COR-L47 (cell line): ENCODE measurements around the gene NDFIP1.

ENCODE experiments used
- DNase-seq: peaks from one replicate; lab custom pipeline; 2025; lab: John Stamatoyannopoulos, UW

NDFIP1 gene

DNA sequence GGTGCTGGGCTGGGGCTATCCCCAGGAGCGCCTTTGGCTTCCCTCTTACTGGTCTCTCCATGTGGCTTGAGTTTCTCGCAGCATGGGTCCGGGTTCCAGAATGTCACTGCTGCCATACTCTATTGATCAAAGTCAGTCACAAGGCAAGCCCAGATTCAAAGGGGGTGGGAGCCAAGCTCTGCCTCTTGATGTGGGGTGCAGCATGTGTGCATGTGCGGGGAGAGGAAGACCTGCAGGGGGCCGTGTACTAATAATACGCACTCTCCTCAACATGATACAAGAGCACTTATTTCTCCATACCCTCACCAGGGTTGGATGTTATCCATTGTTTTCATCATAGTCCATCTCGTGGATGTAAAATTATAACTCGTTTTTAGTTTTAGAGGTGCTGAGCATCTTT lies 81.2 kb downstream of the NDFIP1 start:
- DNase-seq: no peak

DNA sequence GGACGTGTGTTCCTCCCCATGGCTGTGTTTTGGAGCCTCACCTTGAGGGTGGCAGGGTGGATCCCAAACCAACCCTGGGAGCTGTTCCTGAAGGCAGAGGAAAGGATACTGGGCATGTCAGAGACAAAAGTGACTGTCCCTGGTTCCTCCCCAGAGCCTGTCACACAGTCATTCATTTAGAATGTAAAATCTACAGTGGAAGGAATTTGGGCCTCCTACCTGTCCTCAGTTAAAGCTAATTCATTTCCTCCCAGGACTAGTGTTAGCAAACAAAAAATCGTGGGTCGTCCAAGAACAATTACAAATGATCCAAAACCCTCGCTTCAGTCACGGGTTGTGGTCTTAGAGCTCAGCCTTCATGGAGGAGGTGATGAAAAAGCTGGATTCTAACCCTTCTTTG lies 83.2 kb downstream of the NDFIP1 start:
- no peak for DNase-seq

DNA sequence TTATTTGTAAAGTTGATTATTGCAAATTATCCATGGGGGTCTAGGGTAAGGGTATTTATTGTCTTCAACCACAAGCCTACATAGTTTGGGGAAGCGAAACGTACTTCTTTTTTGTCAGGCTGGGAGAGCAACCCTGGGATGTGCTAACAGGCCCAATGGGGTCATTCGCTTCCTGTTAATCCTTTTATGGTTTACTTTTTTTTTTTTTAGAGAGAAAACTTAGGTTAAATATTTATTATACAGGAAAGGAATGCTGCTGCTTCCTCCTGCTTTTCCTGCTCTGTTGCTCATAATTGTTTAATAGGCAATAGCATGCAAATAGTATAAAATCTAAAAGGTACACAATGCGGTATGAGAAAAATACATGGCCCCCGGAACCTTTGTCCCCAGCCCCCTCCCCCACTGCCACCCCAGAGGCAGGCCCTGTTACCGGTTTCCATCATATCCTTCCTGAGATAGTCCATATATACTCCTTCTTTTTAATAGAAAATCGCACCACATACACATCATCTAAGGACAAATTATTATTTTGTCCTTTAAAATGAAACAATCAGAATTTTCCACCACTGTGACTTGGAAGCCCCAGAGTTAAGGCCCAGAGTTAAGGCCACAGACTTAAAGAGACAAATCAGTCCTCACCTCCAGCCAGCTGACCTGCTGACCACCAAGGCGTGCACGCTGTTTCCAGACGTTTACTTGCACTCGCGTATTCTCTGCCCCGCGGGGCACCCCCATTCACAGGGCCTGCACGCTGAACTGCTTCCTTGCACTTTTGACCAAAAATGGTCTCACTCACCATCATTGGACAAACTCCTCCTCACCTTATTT lies 83.9 kb downstream of the NDFIP1 start:
- no peak for DNase-seq

DNA sequence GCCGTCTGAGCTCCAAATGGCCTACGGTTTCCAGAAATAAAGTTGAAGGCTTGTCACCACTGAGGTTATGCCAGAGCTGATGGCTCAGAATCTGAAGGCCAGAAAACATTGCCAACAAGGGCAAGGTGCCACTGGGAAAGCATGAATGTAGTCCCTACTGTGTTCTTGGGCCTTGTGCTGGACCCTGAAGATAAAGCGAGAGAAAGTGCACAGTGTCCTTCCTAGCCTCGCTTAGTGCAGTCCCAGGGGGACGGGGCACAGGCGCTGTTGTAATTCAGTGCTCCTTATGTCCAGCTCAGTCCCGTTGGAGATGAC lies 84.5 kb downstream of the NDFIP1 start:
- no peak for DNase-seq

DNA sequence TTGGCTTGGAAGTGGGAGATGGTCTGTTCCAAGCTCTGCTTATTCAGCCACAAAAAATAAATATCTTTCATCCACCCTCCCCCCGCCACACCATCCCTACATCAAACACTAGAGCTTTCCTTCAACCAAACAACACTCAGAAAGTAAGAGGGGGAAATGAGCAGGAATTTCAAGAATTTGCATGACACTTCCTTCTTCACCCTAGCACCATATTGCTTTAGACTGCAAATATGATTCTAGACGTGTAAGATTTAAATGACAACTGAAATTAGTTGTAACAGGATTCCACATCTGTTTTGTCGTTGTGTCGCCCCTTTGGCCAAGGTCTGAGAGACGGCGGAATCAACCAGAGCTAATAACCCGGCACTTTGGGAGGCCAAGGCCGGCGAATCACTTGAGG lies 88.5 kb downstream of the NDFIP1 start:
- no peak for DNase-seq

DNA sequence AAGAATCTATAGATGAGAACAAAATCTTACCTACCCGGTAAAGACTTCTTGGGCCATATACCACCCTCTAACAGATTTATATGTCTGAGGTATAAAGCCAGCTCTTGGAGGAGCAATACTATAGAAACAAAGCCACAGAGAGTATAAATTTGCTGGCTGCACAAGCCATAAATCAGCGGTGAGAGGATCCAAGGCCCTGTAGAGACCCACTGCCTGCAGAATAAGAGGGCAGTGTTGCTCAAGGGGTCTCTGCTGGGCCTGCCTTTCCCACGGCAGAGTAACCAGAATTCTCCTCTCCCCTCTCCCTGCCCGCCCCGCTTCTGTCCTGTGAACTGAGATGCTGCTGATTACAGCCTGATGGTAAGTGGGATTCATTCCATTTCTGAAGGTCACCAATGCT lies 89.2 kb downstream of the NDFIP1 start:
- DNase-seq: no peak

DNA sequence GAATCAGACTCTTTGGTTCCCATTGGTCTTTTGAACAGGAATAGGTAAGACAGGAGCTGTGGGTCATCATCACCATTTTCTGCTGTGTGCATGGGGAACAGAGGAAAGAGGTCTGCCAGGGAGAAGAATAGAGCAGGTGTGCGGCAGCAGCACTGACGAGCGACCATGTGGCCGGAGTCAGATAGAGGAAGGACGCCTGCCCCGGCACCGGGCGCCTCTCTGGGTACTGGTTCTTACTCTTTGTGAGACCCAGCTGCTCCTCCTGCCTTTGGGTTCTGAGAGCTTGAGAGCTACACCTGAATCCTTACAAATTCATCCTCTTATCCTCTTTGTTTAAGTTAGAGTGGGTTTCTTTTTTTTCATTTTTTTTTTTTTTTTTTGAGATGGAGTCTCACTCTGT lies 90.8 kb downstream of the NDFIP1 start:
- no peak for DNase-seq

DNA sequence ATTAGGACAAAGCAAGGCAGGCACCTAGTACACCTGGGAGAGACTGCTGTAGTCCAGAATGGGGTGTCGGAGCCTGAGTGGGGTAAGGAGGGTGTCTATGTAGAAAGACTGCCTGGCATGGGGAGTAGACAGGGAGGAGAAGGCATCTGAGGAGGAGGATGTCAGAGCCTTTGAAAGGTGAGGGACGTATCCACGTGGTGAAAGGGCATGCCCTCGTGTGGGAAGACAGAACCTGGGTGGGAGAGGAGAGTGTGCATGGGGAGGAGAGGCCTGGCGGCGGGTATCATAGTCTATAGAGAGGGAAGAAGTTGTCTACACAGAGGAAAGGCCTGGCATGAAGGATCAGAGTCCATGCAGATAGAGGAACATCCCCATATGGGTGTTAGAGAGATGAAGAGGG lies 91.8 kb downstream of the NDFIP1 start:
- DNase-seq: no peak

DNA sequence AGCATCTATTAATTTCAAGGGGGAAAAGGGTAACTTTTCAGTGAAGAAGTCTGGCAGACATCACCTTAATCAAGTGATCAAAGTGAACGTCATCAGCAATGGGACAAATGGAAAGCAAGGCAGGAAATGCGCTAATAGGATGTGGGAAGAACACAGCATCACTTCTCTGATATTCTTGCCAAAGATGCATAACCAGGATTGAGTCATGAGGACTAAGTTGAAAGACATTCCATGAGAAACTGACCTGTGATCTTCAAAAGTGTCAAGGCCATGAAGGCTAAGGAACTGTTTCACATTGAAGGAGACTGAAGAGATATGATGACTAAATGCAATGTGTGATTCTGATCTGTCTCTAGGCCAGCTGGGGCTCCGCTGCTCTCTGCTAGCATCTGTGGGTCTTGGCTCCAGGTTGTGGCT lies 92.9 kb downstream of the NDFIP1 start:
- DNase-seq: no peak

DNA sequence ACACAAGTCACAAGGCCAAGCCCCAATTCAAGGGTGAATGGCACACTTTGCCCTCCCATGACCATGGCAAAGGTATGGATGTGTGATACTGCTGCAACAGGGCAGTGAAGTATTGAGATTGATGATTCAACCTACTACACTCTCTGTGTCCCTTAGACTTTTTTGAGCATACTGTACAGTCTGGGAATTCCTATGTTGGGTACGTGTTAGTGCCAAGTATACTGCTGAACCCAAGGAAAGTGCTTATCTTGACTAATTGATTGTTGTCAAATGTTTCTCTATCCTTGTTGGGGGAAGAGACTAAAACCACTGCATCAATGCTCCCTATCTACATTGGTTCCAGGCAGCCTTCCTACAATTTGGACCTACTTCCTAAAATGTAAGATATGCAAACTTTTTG lies 93.7 kb downstream of the NDFIP1 start:
- no peak for DNase-seq
